Motor neuron (in vitro differentiated cells): ENCODE measurements around the gene AKAP10. TPM values are rescaled to one million over a fixed set of nuclear protein-coding genes. Genes with fewer than 3 reads are reported as not detected.
A peak's percentile ranks its signal among the peaks of the same experiment; 100 is the strongest.
"Not testable (repeated sequence)": the region's sequence is repeated elsewhere in the genome, so short reads cannot be mapped to it uniquely, and the experiment has no call there.

Experiments
- ATAC-seq, 8 experiments: fragments of 200-7000 bp; cut with Tn5 transposase; replicated peaks in 6 of 8; 2 replicates each; pipeline ENCODE4 v1.8.0; 2021; ENCODE audit warnings: mild to moderate bottlenecking in 8 of 8, moderate library complexity in 8 of 8
- H3K27ac ChIP-seq, 2 donors: fragments of 250-450 bp; sonication (Bioruptor Pico); 2 replicates each; pipeline ENCODE4 v1.9.0; 2021; ENCODE audit warnings: antibody characterized with exemption in 2 of 2, mild to moderate bottlenecking in 2 of 2, moderate library complexity in 1 of 2
- H3K4me1 ChIP-seq, 2 donors: fragments of 250-450 bp; sonication (Bioruptor Pico); replicated peaks in 1 of 2; 2 replicates each; pipeline ENCODE4 v1.6.1; 2021; ENCODE audit warnings: antibody characterized with exemption in 2 of 2, mild to moderate bottlenecking in 2 of 2, moderate library complexity in 1 of 2
- H3K4me3 ChIP-seq, 5 donors: fragments of 250-450 bp; sonication (Bioruptor Pico); 2 replicates each; pipeline ENCODE4 v1.9.0; 2021; ENCODE audit warnings: antibody characterized with exemption in 5 of 5, mild to moderate bottlenecking in 5 of 5, moderate library complexity in 4 of 5
- WGBS, 10 experiments: fragments of 450-650 bp; shearing (Covaris generic); methylation state at CpG; one replicate each; pipeline ENCODE4 v1.0.0; 2022; 5-methylcytosine and 5-hydroxymethylcytosine counted together
- in situ Hi-C, 9 experiments: fragments of 400-800 bp; cut with MboI; loops; one replicate each; pipeline ENCODE4 v1.15.0; 2021; ENCODE audit warnings: low sequenced_read_pairs in 9 of 9, low pct_unique_long_range_greater_than_20kb in 2 of 9; ENCODE audit not compliant: unreplicated experiment in 9 of 9
- total RNA-seq, 8 experiments: library from RNA; unstranded; fragments of 300-600 nt; gene quantifications; 2 replicates each; pipeline versions ENCODE4 v1.2.3 to v1.2.4, GENCODE V29; 2022

Gene AKAP10
- total RNA-seq, 8 experiments from 2014 or later = 14.2 to 53.2 (median 19.1) TPM

- in situ Hi-C loops = no loop called here
- WGBS, 10 experiments = 2 to 5% methylated on average over 4 to 19 of the region's 111 CpGs; no CpG with 5 or more reads in 8 of the 10 experiments
- peak; percentile 70 to 87 (median 84) for ATAC-seq
- Histone ChIP-seq H3K4me1 (peaks cover 11 to 13% of the 10 kb centered on the region in 2 donors), H3K27ac (peak within 1 kb of the TSS; percentile 81 to 86), H3K4me3 (peak within 1 kb of the TSS; percentile 70 to 96 (median 86))
Measured at GRCh38 chr17:19867329-19868078, 110.1 kb downstream of the AKAP10 start, which contains the start of gene ULK2. Gene ULK2, minus strand, starts transcription at chr17:19867936. Its CDS starts 519 bp downstream, at chr17:19867417.

- 2% methylated on average over 9 of the region's 27 CpGs; no CpG with 5 or more reads in 9 of the 10 experiments for WGBS, 10 experiments
- Histone ChIP-seq H3K4me3 (peak overlapping the region; percentile 70 to 96 (median 86)), H3K4me1 (peaks cover 11 to 13% of the 10 kb centered on the region in 2 donors), H3K27ac (peak overlapping the region; percentile 81 to 86)
- in situ Hi-C loops = no loop called here
- ATAC-seq = peak; percentile 50 to 73 (median 70)
Measured at GRCh38 chr17:19867079-19867328, 110.6 kb downstream of the AKAP10 start.

- Histone ChIP-seq H3K4me1 (peaks cover 11 to 13% of the 10 kb centered on the region in 2 donors), H3K4me3 (no peak overlapping the region), H3K27ac (no peak overlapping the region)
- WGBS, 10 experiments = 61 to 93% (median 77%) methylated on average over 1 to 3 of the region's 3 CpGs; no CpG with 5 or more reads in 2 of the 10 experiments
- ATAC-seq = no peak
- in situ Hi-C loops = no loop called here
Measured at GRCh38 chr17:19865021-19865420, 112.6 kb downstream of the AKAP10 start.

DNA sequence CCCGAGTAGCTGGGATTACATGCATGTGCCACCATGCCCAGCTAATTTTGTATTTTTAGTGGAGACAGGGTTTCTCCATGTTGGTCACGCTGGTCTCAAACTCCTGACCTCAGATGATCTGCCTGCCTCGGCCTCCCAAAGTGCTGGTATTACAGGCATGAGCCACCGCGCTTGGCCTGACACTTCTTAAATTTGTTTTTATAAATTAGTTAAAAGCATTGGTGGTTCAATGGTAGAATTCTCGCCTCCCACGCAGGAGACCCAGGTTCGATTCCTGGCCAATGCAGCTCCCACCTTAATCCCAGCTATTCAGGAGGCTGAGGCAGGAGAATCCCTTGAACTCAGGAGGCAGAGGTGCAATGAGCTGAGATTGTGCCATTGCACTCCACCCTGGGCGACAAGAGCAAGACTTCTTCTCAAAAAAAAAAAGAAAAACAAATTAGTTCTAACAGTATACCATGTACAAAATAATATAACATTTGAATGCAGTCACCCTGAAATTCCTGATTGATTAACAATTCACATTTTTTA is 116.9 kb downstream of the AKAP10 start:
- H3K27ac ChIP-seq, H3K4me1 ChIP-seq, H3K4me3 ChIP-seq, ATAC-seq, in situ Hi-C loops: not testable (repeated sequence)
- WGBS, 10 experiments = 80 to 100% (median 95%) methylated on average over 1 to 9 of the region's 9 CpGs; no CpG with 5 or more reads in 3 of the 10 experiments

DNA sequence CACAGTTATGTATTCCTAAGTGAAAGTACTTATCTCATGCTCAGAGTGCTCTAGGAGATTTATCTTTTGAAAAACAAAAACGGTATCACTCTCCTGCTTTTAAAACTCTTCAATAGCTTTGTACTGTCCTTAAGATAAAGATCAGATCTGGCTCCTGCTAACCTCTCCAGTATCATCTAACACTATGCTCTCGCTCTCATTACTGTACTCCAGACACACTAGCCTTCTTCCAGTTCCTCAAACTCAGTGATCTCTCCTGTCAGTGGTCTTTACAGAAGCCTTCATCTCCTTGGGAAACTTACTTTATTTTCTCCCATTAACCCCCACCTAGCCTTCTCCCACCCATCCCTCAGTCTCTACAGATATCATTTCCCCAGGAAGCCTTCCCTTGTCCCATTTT is 120.0 kb downstream of the AKAP10 start:
- no peak for ATAC-seq
- Histone ChIP-seq H3K4me1 (no peaks in the 10 kb centered on the region), H3K4me3 (no peak overlapping the region), H3K27ac (no peak overlapping the region)
- in situ Hi-C loops = no loop called here
- 60 to 100% (median 89%) methylated on average over 1 to 2 of the region's 2 CpGs; no CpG with 5 or more reads in 2 of the 10 experiments for WGBS, 10 experiments

Other genes starting within 250 kb of the AKAP10 start
- 1 to 10 TPM in 4 of 8 experiments, under 1 TPM in 1, not detected in 3; 0.49 to 8.4 (median 1.9) TPM for gene ALDH3A1, start 229.5 kb downstream of the AKAP10 start, total RNA-seq
- gene ULK2, start 109.9 kb downstream of the AKAP10 start, total RNA-seq = 10 to 100 TPM in 6 of 8 experiments, 1 to 10 TPM in 2; 3.3 to 32.7 (median 22.4) TPM
- 100 to 1,000 TPM in 3 of 8 experiments, 10 to 100 TPM in 5; 25.8 to 269 (median 79.5) TPM for gene SPECC1, start 31.5 kb upstream of the AKAP10 start, total RNA-seq